Left ventricle myocardium inferior (tissue), 1 donor: ENCODE data around the gene GRK1. TPM values are rescaled to one million over a fixed set of nuclear protein-coding genes. Genes with fewer than 3 reads are reported as not detected.

Experiments used
- DNase-seq: peaks from one replicate; pipeline ENCODE4 v3.0.0-alpha.2; 2020
- H3K27ac ChIP-seq: fragments of 200-600 bp; replicated peaks from 2 replicates; pipeline ENCODE4 v1.8.0; 2021
- H3K27me3 ChIP-seq: fragments of 200-600 bp; 2 replicates; pipeline ENCODE4 v1.8.0; 2021; ENCODE audit warnings: low read depth
- H3K36me3 ChIP-seq: fragments of 200-600 bp; 2 replicates; pipeline ENCODE4 v1.8.0; 2021
- H3K4me1 ChIP-seq: fragments of 200-600 bp; 2 replicates; pipeline ENCODE4 v1.8.0; 2021
- H3K4me3 ChIP-seq: fragments of 200-600 bp; 2 replicates; pipeline ENCODE4 v1.8.0; 2021; ENCODE audit warnings: mild to moderate bottlenecking, moderate library complexity
- H3K9me3 ChIP-seq: fragments of 200-600 bp; replicated peaks from 2 replicates; pipeline ENCODE4 v1.8.0; 2021
- CTCF ChIP-seq: fragments of 200-600 bp; IDR thresholded peaks from 2 replicates; pipeline ENCODE4 v1.8.0; 2021; ENCODE audit warnings: antibody characterized with exemption, mild to moderate bottlenecking, borderline replicate concordance
- intact Hi-C: fragments of 100-400 bp; cut with micrococcal nuclease; formaldehyde crosslinking; loops from one replicate; pipeline ENCODE4 v1.11.0; 2022
- total RNA-seq: library from RNA; stranded (reverse); fragmentation: NEBNext Ultra II Directional; extraction: Animal tissue kit (Norgen Biotek cat#: 25700); gene quantifications from one replicate; pipeline ENCODE4 v1.2.1, GENCODE V29; 2021
- donor health status: DM: no; HTN: yes; CAD: no; lungs with severe emphysema.

Gene GRK1
- total RNA-seq, 1 donor from 2014 or later: 0.85 TPM

GRCh38 chr13:113625965-113626721 lies 40.9 kb upstream of the GRK1 start:
- H3K36me3 ChIP-seq: peaks cover 28% of the 10 kb centered on the region
- peak; percentile 2 for DNase-seq
- H3K27me3 ChIP-seq: no peaks in the 10 kb centered on the region
- intact Hi-C loops: no loop called here
- no peaks in the 10 kb centered on the region for H3K9me3 ChIP-seq
- no peak overlapping the region for H3K4me3 ChIP-seq
- no peak overlapping the region for H3K27ac ChIP-seq
- no peak for TF ChIP-seq CTCF
- H3K4me1 ChIP-seq: no peaks in the 10 kb centered on the region

- no peak for TF ChIP-seq CTCF
- Histone ChIP-seq H3K27ac (no peak overlapping the region), H3K27me3 (no peaks in the 10 kb centered on the region), H3K36me3 (peaks cover 38% of the 10 kb centered on the region), H3K9me3 (no peaks in the 10 kb centered on the region), H3K4me1 (no peaks in the 10 kb centered on the region), H3K4me3 (no peak overlapping the region)
- DNase-seq: peak; percentile 7
- intact Hi-C loops: no loop called here
Measured at GRCh38 chr13:113627136-113627535, 39.9 kb upstream of the GRK1 start.

- peaks cover 42% of the 10 kb centered on the region for H3K36me3 ChIP-seq
- no peak overlapping the region for H3K27ac ChIP-seq
- H3K4me3 ChIP-seq: no peak overlapping the region
- DNase-seq: peak; percentile 5
- no peaks in the 10 kb centered on the region for H3K27me3 ChIP-seq
- H3K4me1 ChIP-seq: no peaks in the 10 kb centered on the region
- no peak for TF ChIP-seq CTCF
- no peaks in the 10 kb centered on the region for H3K9me3 ChIP-seq
- intact Hi-C loops: no loop called here
Measured at GRCh38 chr13:113628291-113629270, 38.4 kb upstream of the GRK1 start.

- intact Hi-C loops: no loop called here
- peak; percentile 11 for DNase-seq
- no peak overlapping the region for H3K27ac ChIP-seq
- no peaks in the 10 kb centered on the region for H3K27me3 ChIP-seq
- no peak overlapping the region for H3K4me3 ChIP-seq
- H3K4me1 ChIP-seq: no peaks in the 10 kb centered on the region
- no peak for TF ChIP-seq CTCF
- no peaks in the 10 kb centered on the region for H3K9me3 ChIP-seq
- H3K36me3 ChIP-seq: peaks cover 48% of the 10 kb centered on the region
Measured at GRCh38 chr13:113629866-113630265, 37.2 kb upstream of the GRK1 start.

- intact Hi-C loops: no loop called here
- Histone ChIP-seq H3K4me3 (no peak overlapping the region), H3K9me3 (no peaks in the 10 kb centered on the region), H3K27ac (no peak overlapping the region), H3K36me3 (peaks cover 53% of the 10 kb centered on the region), H3K4me1 (no peaks in the 10 kb centered on the region), H3K27me3 (no peaks in the 10 kb centered on the region)
- peak; percentile 0 for DNase-seq
- no peak for TF ChIP-seq CTCF
Measured at GRCh38 chr13:113630296-113630695, 36.7 kb upstream of the GRK1 start.
